HepG2 (cell line): ENCODE data around the gene FHIT.

ENCODE experiments used
- BRCA1 ChIP-seq: sonication (generic); formaldehyde crosslinking; IDR thresholded peaks from 2 replicates; pipeline ENCODE4 v1.4.0; 2020; ENCODE audit warnings: missing genetic modification reagents
- FOXK1 ChIP-seq: sonication (generic); formaldehyde crosslinking; IDR thresholded peaks from 2 replicates; pipeline ENCODE4 v1.4.0; 2020; ENCODE audit warnings: low read depth, missing genetic modification reagents, borderline replicate concordance
- JUN ChIP-seq: sonication (generic); formaldehyde crosslinking; IDR thresholded peaks from 2 replicates; pipeline ENCODE4 v1.4.0; 2020; ENCODE audit warnings: mild to moderate bottlenecking, missing genetic modification reagents
- RARA ChIP-seq: IDR thresholded peaks from 2 replicates; pipeline ENCODE4 v1.6.1; 2016; ENCODE audit warnings: missing genetic modification reagents, missing compliant biosample characterization
- SMAD1 ChIP-seq: sonication (generic); formaldehyde crosslinking; IDR thresholded peaks from 2 replicates; pipeline ENCODE4 v1.4.0; 2020; ENCODE audit warnings: missing genetic modification reagents, low read depth, mild to moderate bottlenecking, borderline replicate concordance
- TAF1 ChIP-seq: sonication (generic); formaldehyde crosslinking; IDR thresholded peaks from 2 replicates; pipeline ENCODE4 v1.4.0; 2020; ENCODE audit warnings: missing genetic modification reagents
- ZNF101 ChIP-seq: sonication (generic); formaldehyde crosslinking; IDR thresholded peaks from 2 replicates; pipeline ENCODE4 v1.4.0; 2020; ENCODE audit warnings: mild to moderate bottlenecking, low read depth, missing genetic modification reagents, borderline replicate concordance
- ZNF263 ChIP-seq: sonication (generic); formaldehyde crosslinking; IDR thresholded peaks from 2 replicates; pipeline ENCODE4 v1.4.0; 2020; ENCODE audit warnings: missing genetic modification reagents
- ZNF576 ChIP-seq: sonication (generic); formaldehyde crosslinking; IDR thresholded peaks from 2 replicates; pipeline ENCODE4 v1.4.0; 2020; ENCODE audit warnings: mild to moderate bottlenecking, missing genetic modification reagents

- TF ChIP-seq ZNF263 (CRISPR knock-in tag) (no peak), SMAD1 (CRISPR knock-in tag) (no peak), JUN (CRISPR knock-in tag) (no peak), RARA (no peak), FOXK1 (no peak), ZNF576 (CRISPR knock-in tag) (no peak), ZNF101 (CRISPR knock-in tag) (no peak), BRCA1 (CRISPR knock-in tag) (no peak), TAF1 (CRISPR knock-in tag) (no peak)
These were observed 1177.3 kb downstream of the FHIT start for GRCh38 chr3:60073942-60074341.
